K562 (cell line): ENCODE results near the gene PPP1R12C. TPM values are rescaled to one million over a fixed set of nuclear protein-coding genes. Genes with fewer than 3 reads are reported as not detected.

Experiments used
- CBFA2T2 ChIP-seq: fragments of 450-650 bp; conservative IDR thresholded peaks from 2 replicates; pipeline ENCODE4 v1.6.1; 2017; ENCODE audit warnings: mild to moderate bottlenecking
- CEBPB ChIP-seq: fragments of 450-650 bp; IDR thresholded peaks from 2 replicates; pipeline ENCODE4 v1.6.1; 2016; ENCODE audit warnings: missing genetic modification characterization, missing compliant biosample characterization
- FOXM1 ChIP-seq, 2 experiments: fragments of 450-650 bp in 1 of 2; sonication (generic) in 1 of 2; formaldehyde crosslinking in 1 of 2; IDR thresholded peaks; 2 replicates each; pipeline versions ENCODE4 v1.6.1 to v1.9.0; 2017 to 2022; ENCODE audit warnings: low read depth in 2 of 2, mild to moderate bottlenecking in 2 of 2, missing genetic modification reagents in 1 of 2, moderate library complexity in 1 of 2
- HDAC3 ChIP-seq: fragments of 450-650 bp; IDR thresholded peaks from 2 replicates; pipeline ENCODE4 v1.6.1; 2018; ENCODE audit warnings: borderline replicate concordance, mild to moderate bottlenecking, moderate library complexity; ENCODE audit not compliant: partially characterized antibody
- L3MBTL2 ChIP-seq: fragments of 450-650 bp; IDR thresholded peaks from 2 replicates; pipeline ENCODE4 v1.6.1; 2016; ENCODE audit warnings: mild to moderate bottlenecking, moderate library complexity
- MAFF ChIP-seq: IDR thresholded peaks from 2 replicates; pipeline ENCODE4 v1.6.1; 2012; ENCODE audit warnings: low read length, improper control_type of control experiment
- MAX ChIP-seq: sonication (generic); formaldehyde crosslinking; IDR thresholded peaks from 2 replicates; pipeline ENCODE4 v1.9.0; 2022; ENCODE audit warnings: mild to moderate bottlenecking, missing genetic modification reagents
- MAZ ChIP-seq, 2 experiments: fragments of 450-650 bp in 1 of 2; sonication (generic) in 1 of 2; formaldehyde crosslinking; IDR thresholded peaks in 1 of 2; conservative IDR thresholded peaks in 1 of 2; 2 replicates each; pipeline versions ENCODE4 v1.4.0 to v1.5.0; 2020; ENCODE audit warnings: mild to moderate bottlenecking in 1 of 2, missing genetic modification reagents in 1 of 2
- MTA3 ChIP-seq: fragments of 450-650 bp; formaldehyde crosslinking; IDR thresholded peaks from 2 replicates; pipeline ENCODE4 v1.6.1; 2017; ENCODE audit warnings: mild to moderate bottlenecking, borderline replicate concordance
- PKNOX1 ChIP-seq: fragments of 450-650 bp; IDR thresholded peaks from 2 replicates; pipeline ENCODE4 v1.6.1; 2016
- SAFB ChIP-seq: fragments of 200-400 bp; formaldehyde crosslinking; IDR thresholded peaks from 2 replicates; pipeline ENCODE4 v1.6.1; 2017; ENCODE audit warnings: low read depth, low read length, borderline replicate concordance
- SETDB1 ChIP-seq: IDR thresholded peaks from one replicate; pipeline ENCODE4 v1.6.1; 2012; ENCODE audit warnings: low read length, control low read depth, inconsistent platforms
- TFAM ChIP-seq: fragments of 250-450 bp; sonication (Bioruptor Pico); conservative IDR thresholded peaks from 2 replicates; pipeline ENCODE4 v1.5.0; 2021; ENCODE audit warnings: mild to moderate bottlenecking, moderate library complexity
- TSC22D4 ChIP-seq: fragments of 450-650 bp; IDR thresholded peaks from 2 replicates; pipeline ENCODE4 v1.6.1; 2016; ENCODE audit warnings: missing genetic modification characterization, missing biosample characterization, control low read depth
- ZBTB12 ChIP-seq: fragments of 250-450 bp; sonication (Bioruptor Pico); IDR thresholded peaks from 2 replicates; pipeline ENCODE4 v1.4.0; 2020
- ZNF174 ChIP-seq: fragments of 250-450 bp; sonication (Bioruptor Pico); IDR thresholded peaks from 2 replicates; pipeline ENCODE4 v1.4.0; 2020; ENCODE audit warnings: mild to moderate bottlenecking
- polyA plus RNA-seq, 8 experiments: library from polyadenylated mRNA; depleted of rRNA in 4 of 8; stranded (reverse) in 5 of 8; unstranded in 3 of 8; fragments of >200 nt; fragmentation: Nextera tagmentation in 2 of 8; fragmentation: Illumina TruSeq in 1 of 8; extraction: Ambion mirVana in 2 of 8; extraction: Trizol in 1 of 8; gene quantifications; 2 replicates each; pipeline versions ENCODE4 v1.2.1 to v1.2.3, GENCODE V29; 2011 to 2014; ENCODE audit warnings: inconsistent platforms in 1 of 8, missing spikeins in 1 of 8
- total RNA-seq, 7 experiments: library from RNA; depleted of rRNA in 6 of 7; stranded (reverse); fragments of >200 nt in 6 of 7; fragmentation: Illumina TruSeq in 2 of 7; extraction: Trizol in 2 of 7; gene quantifications; 2 replicates each; pipeline versions ENCODE4 v1.2.1 to v1.2.3, GENCODE V29; 2011 to 2021; ENCODE audit warnings: low replicate concordance in 1 of 7
- TF ChIP-seq, protein P1 (sequence below), 2 experiments: fragments of 450-650 bp in 1 of 2; IDR thresholded peaks; 2 replicates each; pipeline ENCODE4 v1.6.1; 2011 to 2017; ENCODE audit warnings: low read depth in 2 of 2, antibody characterized with exemption in 1 of 2, borderline replicate concordance in 1 of 2, low read length in 1 of 2, mild to moderate bottlenecking in 1 of 2, mixed read lengths in 1 of 2; ENCODE audit not compliant: control insufficient read depth in 1 of 2

PPP1R12C gene
- total and polyA plus RNA-seq, 9 of the 15 experiments (the other 6 are each of a cell fraction or from before 2014, with no cell fraction given), result 1.8 to 136 (median 33.7) TPM

DNA sequence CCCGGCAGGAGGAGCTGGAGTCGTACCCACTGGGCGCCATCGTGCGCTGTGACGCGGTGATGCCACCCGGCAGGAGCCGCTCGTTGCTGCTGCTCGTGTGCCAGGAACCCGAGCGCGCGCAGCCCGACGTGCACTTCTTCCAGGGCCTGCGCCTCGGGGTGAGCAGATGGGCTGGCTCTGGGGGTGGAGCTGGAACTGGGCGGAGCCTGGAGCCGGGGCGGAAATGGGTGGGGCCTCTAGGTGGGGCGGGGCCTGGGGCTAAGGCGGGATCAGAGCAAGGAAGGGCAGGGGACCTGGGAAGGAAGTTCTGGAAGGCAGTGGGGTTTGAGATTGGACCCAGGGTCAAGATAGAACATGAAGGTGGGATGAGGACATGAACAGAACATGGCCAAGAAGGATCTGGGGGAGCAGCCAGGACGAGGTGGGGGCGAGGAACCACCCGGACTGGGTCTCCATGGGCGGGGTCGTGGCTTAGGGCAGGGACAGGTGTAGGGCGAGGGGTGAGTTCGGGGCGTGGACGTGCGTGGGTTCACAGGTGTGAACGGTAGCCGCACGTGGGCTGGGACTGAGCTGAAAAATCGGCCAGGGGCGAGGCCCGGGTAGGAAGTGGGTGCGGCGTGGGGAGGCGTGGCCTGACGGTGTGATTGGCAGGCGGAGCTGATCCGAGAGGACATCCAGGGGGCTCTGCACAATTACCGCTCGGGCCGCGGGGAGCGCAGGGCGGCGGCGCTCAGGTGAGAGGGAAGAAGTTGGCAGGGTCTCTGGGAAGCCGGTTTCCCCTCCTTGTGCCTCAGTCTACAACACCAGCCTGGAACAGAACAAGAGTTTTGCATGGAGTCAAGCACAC lies 37.1 kb downstream of the PPP1R12C start (continued):
- TF ChIP-seq ZNF174 (CRISPR knock-in tag) (no peak), MAX (peak; percentile 93), TSC22D4 (tag) (no peak), FOXM1 (IDR thresholded peaks at IDR 0.05; ENCODE audit: low read depth) (no peak), FOXM1 (CRISPR knock-in tag; IDR thresholded peaks at IDR 0.05; ENCODE audit: low read depth) (peak; percentile 73; the same call in 1 of the 2 replicates), PKNOX1 (peak; percentile 99), SAFB (peak; percentile 72; the same call in 1 of the 2 replicates), MAFF (no peak), SETDB1 (no peak), CEBPB (tag) (no peak), MTA3 (peak; percentile 58; the same call in 1 of the 2 replicates), TFAM (CRISPR knock-in tag) (no peak), HDAC3 (no peak), L3MBTL2 (peak; percentile 96), MAZ (CRISPR knock-in tag; conservative IDR thresholded peaks at IDR 0.05 in 1 of 2, IDR thresholded peaks at IDR 0.05 in 1 of 2) (no peak; a peak in 2 of 4 replicates), ZBTB12 (CRISPR knock-in tag) (no peak), CBFA2T2 (no peak)
- TF ChIP-seq, protein P1, sequence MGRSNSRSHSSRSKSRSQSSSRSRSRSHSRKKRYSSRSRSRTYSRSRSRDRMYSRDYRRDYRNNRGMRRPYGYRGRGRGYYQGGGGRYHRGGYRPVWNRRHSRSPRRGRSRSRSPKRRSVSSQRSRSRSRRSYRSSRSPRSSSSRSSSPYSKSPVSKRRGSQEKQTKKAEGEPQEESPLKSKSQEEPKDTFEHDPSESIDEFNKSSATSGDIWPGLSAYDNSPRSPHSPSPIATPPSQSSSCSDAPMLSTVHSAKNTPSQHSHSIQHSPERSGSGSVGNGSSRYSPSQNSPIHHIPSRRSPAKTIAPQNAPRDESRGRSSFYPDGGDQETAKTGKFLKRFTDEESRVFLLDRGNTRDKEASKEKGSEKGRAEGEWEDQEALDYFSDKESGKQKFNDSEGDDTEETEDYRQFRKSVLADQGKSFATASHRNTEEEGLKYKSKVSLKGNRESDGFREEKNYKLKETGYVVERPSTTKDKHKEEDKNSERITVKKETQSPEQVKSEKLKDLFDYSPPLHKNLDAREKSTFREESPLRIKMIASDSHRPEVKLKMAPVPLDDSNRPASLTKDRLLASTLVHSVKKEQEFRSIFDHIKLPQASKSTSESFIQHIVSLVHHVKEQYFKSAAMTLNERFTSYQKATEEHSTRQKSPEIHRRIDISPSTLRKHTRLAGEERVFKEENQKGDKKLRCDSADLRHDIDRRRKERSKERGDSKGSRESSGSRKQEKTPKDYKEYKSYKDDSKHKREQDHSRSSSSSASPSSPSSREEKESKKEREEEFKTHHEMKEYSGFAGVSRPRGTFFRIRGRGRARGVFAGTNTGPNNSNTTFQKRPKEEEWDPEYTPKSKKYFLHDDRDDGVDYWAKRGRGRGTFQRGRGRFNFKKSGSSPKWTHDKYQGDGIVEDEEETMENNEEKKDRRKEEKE (IDR thresholded peaks at IDR 0.05; ENCODE audit: borderline replicate concordance in 1 of 2, control insufficient read depth in 1 of 2, low read depth in 2 of 2, low read length in 1 of 2), result 0 out of 4 replicates have a peak, but pooled peaks of 1 of the 2 experiments have one; percentile 64
